Neural cell (in vitro differentiated cells): ENCODE data around the gene FAM90A26. TPM values are rescaled to one million over a fixed set of nuclear protein-coding genes. Genes with fewer than 3 reads are reported as not detected.
"Not testable (repeated sequence)": the region's sequence is repeated elsewhere in the genome, so short reads cannot be mapped to it uniquely, and the experiment has no call there.

Experiments
- H2AFZ ChIP-seq: fragments of 200-600, 300-800 bp; sonication (generic), shearing (Covaris generic); 2 replicates; pipeline ENCODE4 v1.6.0; 2014; ENCODE audit warnings: low read depth, mild to moderate bottlenecking, antibody characterized with exemption, low read length, moderate library complexity
- H3F3A ChIP-seq: fragments of 200-600 bp; shearing (Covaris generic); 2 replicates; pipeline ENCODE4 v1.6.1; 2016; ENCODE audit warnings: mild to moderate bottlenecking, moderate library complexity, mixed read lengths, antibody characterized with exemption, low read length; ENCODE audit not compliant: insufficient read depth, poor library complexity, severe bottlenecking
- H3K27ac ChIP-seq: fragments of 200-600, 300-800 bp; sonication (generic), shearing (Covaris generic); 2 replicates; pipeline ENCODE4 v1.5.1; 2014; ENCODE audit warnings: mild to moderate bottlenecking, low read length, moderate library complexity
- H3K27me3 ChIP-seq: fragments of 300-800, 200-600 bp; sonication (generic), shearing (Covaris generic); 2 replicates; pipeline ENCODE4 v1.6.0; 2014; ENCODE audit warnings: mild to moderate bottlenecking, low read depth, low read length, moderate library complexity; ENCODE audit not compliant: insufficient read depth
- H3K36me3 ChIP-seq: fragments of 300-800, 200-600 bp; sonication (generic), shearing (Covaris generic); 2 replicates; pipeline ENCODE4 v1.5.1; 2014; ENCODE audit warnings: mild to moderate bottlenecking, antibody characterized with exemption, low read length, moderate library complexity; ENCODE audit not compliant: insufficient read depth
- H3K4me2 ChIP-seq: fragments of 300-800, 200-600 bp; sonication (generic), shearing (Covaris generic); 2 replicates; pipeline ENCODE4 v1.6.0; 2014; ENCODE audit warnings: mild to moderate bottlenecking, low read length
- H3K4me3 ChIP-seq: fragments of 300-800, 200-600 bp; sonication (generic), shearing (Covaris generic); 2 replicates; pipeline ENCODE4 v1.5.1; 2014; ENCODE audit warnings: mild to moderate bottlenecking, low read length, moderate library complexity
- H3K79me2 ChIP-seq: fragments of 200-600 bp; shearing (Covaris generic); replicated peaks from 2 replicates; pipeline ENCODE4 v1.6.0; 2014; ENCODE audit warnings: mild to moderate bottlenecking, low read length, moderate library complexity; ENCODE audit not compliant: insufficient read depth
- H3K9ac ChIP-seq: fragments of 300-800, 200-600 bp; sonication (generic), shearing (Covaris generic); 2 replicates; pipeline ENCODE4 v1.6.1; 2016; ENCODE audit warnings: mild to moderate bottlenecking, low read length, mixed read lengths
- H3K9me2 ChIP-seq: fragments of 200-600 bp; shearing (Covaris generic); 2 replicates; pipeline ENCODE4 v1.6.1; 2016; ENCODE audit warnings: mild to moderate bottlenecking, low read length, mixed read lengths; ENCODE audit not compliant: insufficient read depth
- H3K9me3 ChIP-seq: fragments of 200-600, 300-800 bp; sonication (generic), shearing (Covaris generic); 2 replicates; pipeline ENCODE4 v1.6.1; 2016; ENCODE audit warnings: mild to moderate bottlenecking, mixed run types, low read length, moderate library complexity, mixed read lengths
- H4K20me1 ChIP-seq: fragments of 200-600 bp; shearing (Covaris generic); 2 replicates; pipeline ENCODE4 v1.6.1; 2016; ENCODE audit warnings: mild to moderate bottlenecking, mixed run types; ENCODE audit not compliant: insufficient read depth
- polyA plus RNA-seq: library from polyadenylated mRNA; depleted of rRNA; stranded (reverse); fragments of >200 nt; gene quantifications from 2 replicates; pipeline ENCODE4 v1.2.3, GENCODE V29; 2014

Gene FAM90A26
- polyA plus RNA-seq, 1 donor from 2014 or later: not detected

GRCh38 chr4:9153008-9153570 is 17.1 kb upstream of the FAM90A26 start:
- H3K9ac ChIP-seq, H3K27ac ChIP-seq, H3F3A ChIP-seq, H3K9me2 ChIP-seq, H3K4me2 ChIP-seq, H3K36me3 ChIP-seq, H3K27me3 ChIP-seq, H3K79me2 ChIP-seq, H2AFZ ChIP-seq, H3K9me3 ChIP-seq, H3K4me3 ChIP-seq, H4K20me1 ChIP-seq: not testable (repeated sequence)

- H3F3A ChIP-seq, H3K9me2 ChIP-seq, H3K4me3 ChIP-seq, H3K4me2 ChIP-seq, H4K20me1 ChIP-seq, H2AFZ ChIP-seq, H3K9ac ChIP-seq, H3K36me3 ChIP-seq, H3K27me3 ChIP-seq, H3K27ac ChIP-seq, H3K9me3 ChIP-seq, H3K79me2 ChIP-seq: not testable (repeated sequence)
Measured at GRCh38 chr4:9153571-9154157, 16.5 kb upstream of the FAM90A26 start.

DNA sequence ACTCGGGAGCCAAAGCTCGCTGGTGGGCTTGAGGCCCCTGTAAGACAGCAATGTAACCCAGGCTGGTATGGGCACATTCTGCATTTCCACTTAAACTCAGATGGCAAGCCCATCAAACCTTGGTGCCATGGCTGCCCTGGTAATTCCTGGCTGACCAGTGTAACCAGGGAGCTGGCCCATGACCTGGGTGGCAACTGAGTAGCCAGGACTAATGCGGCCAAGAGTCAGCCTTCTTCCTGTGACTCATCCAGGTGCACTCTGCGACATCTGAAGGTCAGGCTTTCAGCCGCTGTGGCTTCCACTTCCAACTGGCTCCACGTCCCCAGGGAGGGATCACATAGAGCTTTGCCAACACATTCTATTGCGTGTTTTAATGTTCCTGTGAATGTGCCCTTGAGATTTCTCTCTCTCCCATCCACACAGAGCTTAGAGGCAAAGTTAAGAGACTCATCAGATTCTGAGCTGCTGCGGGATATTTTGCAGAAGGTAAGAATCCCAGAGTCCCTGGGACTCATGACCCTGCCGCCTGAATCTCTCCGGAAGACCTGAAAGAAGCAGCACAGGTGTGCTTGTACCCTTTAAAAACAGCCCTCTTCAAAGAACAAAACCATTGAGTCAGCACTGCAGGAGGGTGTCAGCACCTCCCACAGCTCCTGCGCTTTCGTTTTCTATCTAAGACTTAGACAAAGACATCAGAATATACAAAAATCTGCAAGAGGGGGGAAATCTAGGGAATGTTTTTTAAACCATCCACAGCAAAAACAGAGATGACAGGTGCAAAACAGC is 14.9 kb upstream of the FAM90A26 start:
- H3K27me3 ChIP-seq, H3K4me3 ChIP-seq, H3K4me2 ChIP-seq, H3K27ac ChIP-seq, H2AFZ ChIP-seq, H3K36me3 ChIP-seq, H3K9me3 ChIP-seq, H3K9ac ChIP-seq, H3F3A ChIP-seq, H3K79me2 ChIP-seq, H4K20me1 ChIP-seq, H3K9me2 ChIP-seq: not testable (repeated sequence)

DNA sequence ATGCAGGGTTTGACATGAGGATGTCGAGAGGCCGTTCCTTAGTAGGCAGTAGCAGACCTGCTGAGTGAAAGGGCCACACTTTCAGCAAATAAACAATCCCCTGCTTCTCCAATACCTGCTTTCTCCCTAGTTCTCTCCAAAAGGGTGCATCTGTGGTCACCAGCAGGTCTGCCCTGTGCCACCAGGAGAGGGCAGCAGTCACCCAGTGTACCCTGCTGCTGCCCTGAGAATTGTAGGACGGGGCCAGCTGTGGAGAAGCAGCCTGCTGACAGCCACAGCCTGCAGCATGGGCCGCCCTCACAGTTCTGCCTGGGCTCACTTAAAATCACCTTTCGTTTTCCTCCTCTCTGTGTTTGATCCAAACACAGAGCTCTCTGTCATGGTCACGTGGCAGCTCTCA is 11.8 kb upstream of the FAM90A26 start:
- not testable (repeated sequence) for H3K9ac ChIP-seq, H3K79me2 ChIP-seq, H3K9me2 ChIP-seq, H3F3A ChIP-seq, H4K20me1 ChIP-seq, H2AFZ ChIP-seq, H3K4me2 ChIP-seq, H3K4me3 ChIP-seq, H3K9me3 ChIP-seq, H3K27me3 ChIP-seq, H3K36me3 ChIP-seq, H3K27ac ChIP-seq

DNA sequence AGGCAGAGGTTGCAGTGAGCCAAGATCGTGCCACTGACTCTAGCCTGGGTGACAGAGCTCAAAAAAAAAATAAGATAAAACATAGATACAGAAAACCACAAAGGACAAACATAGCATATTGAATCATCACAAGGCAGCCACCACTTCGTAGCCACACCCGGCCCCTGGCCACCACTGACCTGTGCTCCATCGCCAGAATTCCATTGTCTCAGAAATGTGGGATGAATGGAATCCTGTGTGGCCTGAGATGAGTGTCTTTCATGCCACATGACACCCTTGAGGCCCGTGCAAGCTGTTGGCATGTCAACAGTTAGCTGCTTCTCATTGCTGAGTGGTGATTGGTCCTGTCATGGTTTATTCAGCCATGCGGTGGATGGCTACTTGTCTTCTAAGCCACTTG is 10.2 kb upstream of the FAM90A26 start:
- H3K36me3 ChIP-seq, H3K4me2 ChIP-seq, H4K20me1 ChIP-seq, H3F3A ChIP-seq, H2AFZ ChIP-seq, H3K79me2 ChIP-seq, H3K9me2 ChIP-seq, H3K27ac ChIP-seq, H3K4me3 ChIP-seq, H3K27me3 ChIP-seq, H3K9me3 ChIP-seq, H3K9ac ChIP-seq: not testable (repeated sequence)

- not testable (repeated sequence) for H4K20me1 ChIP-seq, H3K9me2 ChIP-seq, H3K9ac ChIP-seq, H3K27ac ChIP-seq, H3K36me3 ChIP-seq, H3K27me3 ChIP-seq, H2AFZ ChIP-seq, H3K9me3 ChIP-seq, H3K4me2 ChIP-seq, H3F3A ChIP-seq, H3K4me3 ChIP-seq, H3K79me2 ChIP-seq
Measured at GRCh38 chr4:9165990-9166389, 4.2 kb upstream of the FAM90A26 start.

DNA sequence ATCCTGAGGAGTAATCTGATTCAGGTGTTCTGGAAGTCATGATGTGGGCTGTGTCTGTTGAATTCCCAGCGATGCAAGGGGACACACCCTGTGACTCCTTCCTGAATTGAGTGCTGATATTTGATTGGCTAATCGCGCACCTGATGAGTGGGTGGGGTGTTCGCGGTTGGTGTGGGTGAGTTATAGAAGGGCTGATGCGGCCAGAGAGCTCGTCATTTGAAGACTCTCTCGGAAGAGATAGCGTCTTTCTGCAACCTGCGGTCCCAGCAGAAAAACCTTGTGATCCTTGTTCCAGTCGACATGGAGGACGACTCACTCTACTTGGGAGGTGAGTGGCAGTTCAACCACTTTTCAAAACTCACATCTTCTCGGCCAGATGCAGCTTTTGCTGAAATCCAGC is 40.1 kb downstream of the FAM90A26 start, which contains the start of gene USP17L10:
USP17L10 (plus strand) TSS at position 301 of the 400 bp plus-strand sequence; CDS start at position 301, 0 bp downstream.
- H3K9me2 ChIP-seq, H3F3A ChIP-seq, H3K79me2 ChIP-seq, H3K9ac ChIP-seq, H2AFZ ChIP-seq, H3K36me3 ChIP-seq, H3K4me3 ChIP-seq, H3K27me3 ChIP-seq, H4K20me1 ChIP-seq, H3K27ac ChIP-seq, H3K9me3 ChIP-seq, H3K4me2 ChIP-seq: not testable (repeated sequence)

DNA sequence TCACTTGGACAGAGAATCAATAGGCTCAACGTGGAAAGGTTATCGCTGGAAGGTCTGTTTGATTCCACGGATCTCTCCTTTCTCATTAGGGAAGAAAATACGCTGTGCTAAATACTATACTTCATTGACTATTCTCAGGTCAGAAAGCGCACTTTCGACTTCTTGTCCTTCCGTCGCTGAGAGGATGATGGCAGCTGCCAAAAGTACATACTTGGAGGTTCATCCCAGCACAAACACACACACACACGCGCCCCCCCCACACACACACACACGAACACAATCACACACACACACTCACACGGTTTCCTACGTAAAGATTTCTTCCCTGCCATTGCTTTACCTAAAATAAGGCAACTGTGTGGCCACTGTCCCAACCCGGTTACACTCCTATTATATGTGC is 44.5 kb downstream of the FAM90A26 start:
- H3F3A ChIP-seq, H4K20me1 ChIP-seq, H3K4me2 ChIP-seq, H3K4me3 ChIP-seq, H3K9ac ChIP-seq, H2AFZ ChIP-seq, H3K36me3 ChIP-seq, H3K79me2 ChIP-seq, H3K27me3 ChIP-seq, H3K27ac ChIP-seq, H3K9me3 ChIP-seq, H3K9me2 ChIP-seq: not testable (repeated sequence)
